HepG2 (cell line): ENCODE data around the gene KATNA1. TPM values are rescaled to one million over a fixed set of nuclear protein-coding genes. Genes with fewer than 3 reads are reported as not detected.
A peak's percentile ranks its signal among the peaks of the same experiment; 100 is the strongest.

Experiments
- CENPBD1 ChIP-seq: sonication (generic); formaldehyde crosslinking; IDR thresholded peaks from 2 replicates; pipeline ENCODE4 v1.8.0; 2022; ENCODE audit warnings: missing genetic modification reagents, low read depth, mild to moderate bottlenecking, borderline replicate concordance
- HDAC6 ChIP-seq: fragments of 200-600 bp; sonication (generic); IDR thresholded peaks from 2 replicates; pipeline ENCODE4 v1.7.0; 2017; ENCODE audit warnings: mild to moderate bottlenecking, antibody characterized with exemption, low read length, low read depth
- HIC2 ChIP-seq: sonication (generic); formaldehyde crosslinking; IDR thresholded peaks from 2 replicates; pipeline ENCODE4 v1.9.0; 2022; ENCODE audit warnings: low read depth, missing genetic modification reagents
- HNRNPK ChIP-seq: fragments of 200-400 bp; formaldehyde crosslinking; IDR thresholded peaks from 2 replicates; pipeline ENCODE4 v1.6.1; 2018; ENCODE audit warnings: low read length, low read depth, moderate library complexity, mild to moderate bottlenecking; ENCODE audit not compliant: poor library complexity, severe bottlenecking
- IRF2 ChIP-seq: IDR thresholded peaks from 2 replicates; pipeline ENCODE4 v1.6.1; 2018; ENCODE audit warnings: missing genetic modification reagents, missing compliant biosample characterization
- ISX ChIP-seq: sonication (generic); formaldehyde crosslinking; conservative IDR thresholded peaks from 2 replicates; pipeline ENCODE4 v1.5.0; 2020; ENCODE audit warnings: missing genetic modification reagents
- MBD4 ChIP-seq: IDR thresholded peaks from 2 replicates; pipeline ENCODE4 v1.6.1; 2012; ENCODE audit warnings: low read length, inconsistent platforms, borderline replicate concordance
- MED1 ChIP-seq: sonication (generic); formaldehyde crosslinking; IDR thresholded peaks from 2 replicates; pipeline ENCODE4 v1.4.0; 2020; ENCODE audit warnings: missing genetic modification reagents
- NR0B2 ChIP-seq: sonication (generic); formaldehyde crosslinking; IDR thresholded peaks from 2 replicates; pipeline ENCODE4 v1.4.0; 2020; ENCODE audit warnings: mild to moderate bottlenecking, missing genetic modification reagents
- PHF5A ChIP-seq: IDR thresholded peaks from one replicate; pipeline ENCODE4 v1.6.1; 2018; ENCODE audit warnings: low read depth, missing genetic modification reagents; ENCODE audit not compliant: unreplicated experiment
- RFX3 ChIP-seq: IDR thresholded peaks from 2 replicates; pipeline ENCODE4 v1.6.1; 2016; ENCODE audit warnings: missing biosample characterization, missing genetic modification reagents
- SIN3A ChIP-seq: IDR thresholded peaks from 2 replicates; pipeline ENCODE4 v1.6.1; 2011; ENCODE audit warnings: low read depth, mild to moderate bottlenecking, control low read depth, low read length, borderline replicate concordance
- SNAPC2 ChIP-seq: sonication (generic); formaldehyde crosslinking; IDR thresholded peaks from 2 replicates; pipeline ENCODE4 v1.8.1; 2022; ENCODE audit warnings: mild to moderate bottlenecking, missing genetic modification reagents
- TAF1 ChIP-seq: sonication (generic); formaldehyde crosslinking; IDR thresholded peaks from 2 replicates; pipeline ENCODE4 v1.4.0; 2020; ENCODE audit warnings: missing genetic modification reagents
- TFDP1 ChIP-seq: IDR thresholded peaks from 2 replicates; pipeline ENCODE4 v1.6.1; 2016; ENCODE audit warnings: missing compliant biosample characterization, missing genetic modification reagents, borderline replicate concordance
- ZBTB25 ChIP-seq: IDR thresholded peaks from 2 replicates; pipeline ENCODE4 v1.6.1; 2018; ENCODE audit warnings: missing genetic modification reagents
- ZC3H4 ChIP-seq: sonication (generic); formaldehyde crosslinking; IDR thresholded peaks from 2 replicates; pipeline ENCODE4 v1.4.0; 2020; ENCODE audit warnings: missing genetic modification reagents, borderline replicate concordance
- ZEB1 ChIP-seq: IDR thresholded peaks from 2 replicates; pipeline ENCODE4 v1.6.1; 2012; ENCODE audit warnings: mild to moderate bottlenecking, low read depth, inconsistent platforms; ENCODE audit not compliant: insufficient replicate concordance
- ZNF335 ChIP-seq: sonication (generic); formaldehyde crosslinking; IDR thresholded peaks from 2 replicates; pipeline ENCODE4 v1.4.0; 2020; ENCODE audit warnings: missing genetic modification reagents
- ZNF430 ChIP-seq: sonication (generic); formaldehyde crosslinking; IDR thresholded peaks from 2 replicates; pipeline ENCODE4 v1.9.0; 2021; ENCODE audit warnings: mild to moderate bottlenecking, missing genetic modification reagents
- ZNF451 ChIP-seq: sonication (generic); formaldehyde crosslinking; IDR thresholded peaks from 2 replicates; pipeline ENCODE4 v1.5.0; 2020; ENCODE audit warnings: mild to moderate bottlenecking, missing genetic modification reagents
- ZNF549 ChIP-seq: sonication (generic); formaldehyde crosslinking; IDR thresholded peaks from 2 replicates; pipeline ENCODE4 v1.5.0; 2020; ENCODE audit warnings: missing genetic modification reagents
- ZNF678 ChIP-seq: sonication (generic); formaldehyde crosslinking; IDR thresholded peaks from 2 replicates; pipeline ENCODE4 v1.4.0; 2020; ENCODE audit warnings: mild to moderate bottlenecking, missing genetic modification reagents
- ZNF775 ChIP-seq: sonication (generic); formaldehyde crosslinking; IDR thresholded peaks from 2 replicates; pipeline ENCODE4 v1.4.0; 2020; ENCODE audit warnings: missing genetic modification reagents, mild to moderate bottlenecking, moderate library complexity, borderline replicate concordance
- ZNF816 ChIP-seq: sonication (generic); formaldehyde crosslinking; IDR thresholded peaks from 2 replicates; pipeline ENCODE4 v1.8.0; 2022; ENCODE audit warnings: missing genetic modification reagents, mild to moderate bottlenecking, borderline replicate concordance
- ZNF839 ChIP-seq: sonication (generic); formaldehyde crosslinking; IDR thresholded peaks from 2 replicates; pipeline ENCODE4 v1.4.0; 2020; ENCODE audit warnings: missing genetic modification reagents, mild to moderate bottlenecking, borderline replicate concordance
- polyA plus RNA-seq, 8 experiments: library from polyadenylated mRNA; depleted of rRNA in 3 of 8; stranded (reverse) in 7 of 8; unstranded in 1 of 8; fragments of >200 nt; fragmentation: Illumina TruSeq in 4 of 8; extraction: Trizol in 4 of 8; gene quantifications; 2 replicates each; pipeline versions ENCODE4 v1.2.1 to v1.2.3, GENCODE V29; 2011 to 2016; ENCODE audit warnings: low read depth in 4 of 8, missing spikeins in 1 of 8, mixed read lengths in 1 of 8; ENCODE audit not compliant: insufficient read depth in 1 of 8
- total RNA-seq, 5 experiments: library from RNA; depleted of rRNA; stranded (reverse); fragments of >200 nt; fragmentation: Illumina TruSeq; extraction: Trizol; gene quantifications; 2 replicates each; pipeline ENCODE4 v1.2.3, GENCODE V29; 2016; ENCODE audit warnings: low read depth in 1 of 5

Gene KATNA1
- total and polyA plus RNA-seq, 2 of the 13 experiments (the other 11 are each of a cell fraction or from before 2014, with no cell fraction given), result 14.8 to 25.3 TPM

GRCh38 chr6:149565527-149566409 is 82.7 kb downstream of the KATNA1 start, which contains the start of gene GINM1 (continued):
- TF ChIP-seq SNAPC2 (no peak), ZNF816 (CRISPR knock-in tag) (0 out of 2 replicates have a peak, but pooled peaks have one; percentile 58), HIC2 (CRISPR knock-in tag) (no peak), MBD4 (no peak), MED1 (CRISPR knock-in tag) (0 out of 2 replicates have a peak, but pooled peaks have one; percentile 27), IRF2 (CRISPR knock-in tag) (peak; percentile 97), SIN3A (peak; percentile 94), TAF1 (CRISPR knock-in tag) (no peak), HDAC6 (no peak), ZNF430 (CRISPR knock-in tag) (peak; percentile 50), ZNF451 (CRISPR knock-in tag) (no peak), ZNF775 (CRISPR knock-in tag) (no peak), TFDP1 (CRISPR knock-in tag) (no peak; the same call in 1 of the 2 replicates), ZNF678 (no peak), ZEB1 (peak; percentile 86), PHF5A (CRISPR knock-in tag) (no peak), ZNF839 (CRISPR knock-in tag) (no peak), ZBTB25 (peak; percentile 23), ZNF335 (CRISPR knock-in tag) (no peak), ZNF549 (no peak), ISX (no peak), NR0B2 (CRISPR knock-in tag) (no peak), ZC3H4 (CRISPR knock-in tag) (no peak), CENPBD1 (CRISPR knock-in tag) (no peak), RFX3 (CRISPR knock-in tag) (no peak), HNRNPK (no peak)
